ENCODE measurements around the gene EFTUD2.

DNA sequence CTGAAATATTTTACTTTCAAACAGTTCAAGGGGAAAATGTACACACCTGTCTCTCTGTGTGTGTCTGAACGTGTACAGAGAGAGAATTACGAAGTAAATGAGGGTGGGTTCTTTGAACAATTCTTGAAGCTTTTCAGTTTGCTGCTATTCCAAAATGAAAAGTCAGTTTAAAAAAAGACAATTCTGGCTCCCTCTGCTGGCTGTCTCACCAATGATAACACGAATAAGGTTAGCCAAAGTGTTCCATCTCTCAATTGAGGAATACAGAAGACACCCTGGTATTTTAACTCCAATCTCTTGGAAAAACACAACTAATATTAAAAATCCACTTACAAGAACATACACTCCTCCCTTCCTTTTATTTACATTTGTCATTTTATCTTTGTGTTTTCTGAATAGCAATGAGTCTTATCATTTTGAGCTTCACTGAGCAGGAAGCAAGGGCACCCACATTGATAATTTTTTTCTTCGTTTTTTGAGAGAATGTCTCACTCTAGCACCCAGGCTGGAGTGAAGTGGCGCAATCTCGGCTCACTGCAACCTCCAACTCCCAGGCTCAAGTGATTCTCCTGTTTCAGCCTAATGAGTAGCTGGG lies 20.5 kb downstream of the EFTUD2 start:
- TF ChIP-seq POLR2A (IDR thresholded peaks at IDR 0.05): no peak
- TF ChIP-seq, protein P1, sequence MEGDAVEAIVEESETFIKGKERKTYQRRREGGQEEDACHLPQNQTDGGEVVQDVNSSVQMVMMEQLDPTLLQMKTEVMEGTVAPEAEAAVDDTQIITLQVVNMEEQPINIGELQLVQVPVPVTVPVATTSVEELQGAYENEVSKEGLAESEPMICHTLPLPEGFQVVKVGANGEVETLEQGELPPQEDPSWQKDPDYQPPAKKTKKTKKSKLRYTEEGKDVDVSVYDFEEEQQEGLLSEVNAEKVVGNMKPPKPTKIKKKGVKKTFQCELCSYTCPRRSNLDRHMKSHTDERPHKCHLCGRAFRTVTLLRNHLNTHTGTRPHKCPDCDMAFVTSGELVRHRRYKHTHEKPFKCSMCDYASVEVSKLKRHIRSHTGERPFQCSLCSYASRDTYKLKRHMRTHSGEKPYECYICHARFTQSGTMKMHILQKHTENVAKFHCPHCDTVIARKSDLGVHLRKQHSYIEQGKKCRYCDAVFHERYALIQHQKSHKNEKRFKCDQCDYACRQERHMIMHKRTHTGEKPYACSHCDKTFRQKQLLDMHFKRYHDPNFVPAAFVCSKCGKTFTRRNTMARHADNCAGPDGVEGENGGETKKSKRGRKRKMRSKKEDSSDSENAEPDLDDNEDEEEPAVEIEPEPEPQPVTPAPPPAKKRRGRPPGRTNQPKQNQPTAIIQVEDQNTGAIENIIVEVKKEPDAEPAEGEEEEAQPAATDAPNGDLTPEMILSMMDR (IDR thresholded peaks at IDR 0.05): peak; percentile 35 to 74 (median 59)
